ENCODE results near the gene CSNK2B.

The CSNK2B gene

DNA sequence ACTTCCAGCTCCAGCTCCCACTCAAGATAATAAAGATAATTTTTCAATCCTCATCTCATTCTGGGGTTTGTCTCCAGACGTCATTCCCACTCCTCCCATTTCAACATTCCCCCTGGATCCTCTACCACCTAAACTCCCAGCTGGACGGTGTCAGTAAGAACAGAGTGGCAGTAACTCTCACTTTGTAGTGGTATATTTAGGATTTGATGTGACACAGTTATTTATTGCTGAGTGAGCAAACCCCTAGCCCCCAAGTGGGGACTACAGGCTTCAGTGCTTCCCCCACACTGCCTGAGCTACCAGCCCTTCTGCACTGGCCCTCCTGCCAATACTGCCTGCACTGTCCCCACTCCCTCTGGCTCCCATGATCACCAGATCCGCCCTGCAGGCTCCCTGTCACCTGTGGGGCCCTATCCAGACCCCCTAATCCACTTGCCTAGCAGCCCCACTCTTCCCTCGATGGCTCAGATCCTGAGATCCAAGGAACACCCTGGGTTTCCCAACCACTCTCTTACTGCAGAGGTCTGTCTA is 7.7 kb upstream of the CSNK2B start:
- peak overlapping the region; percentile 6 for H3K4me3 ChIP-seq (ENCODE audit: low read depth, low read length)
- DNase-seq (ENCODE audit: low read depth), result no peak
- no peak for TF ChIP-seq MYC (IDR thresholded peaks at IDR 0.05; ENCODE audit: low read depth, low read length)
- TF ChIP-seq, protein P1, sequence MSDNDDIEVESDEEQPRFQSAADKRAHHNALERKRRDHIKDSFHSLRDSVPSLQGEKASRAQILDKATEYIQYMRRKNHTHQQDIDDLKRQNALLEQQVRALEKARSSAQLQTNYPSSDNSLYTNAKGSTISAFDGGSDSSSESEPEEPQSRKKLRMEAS (IDR thresholded peaks at IDR 0.05; ENCODE audit: low read depth, low read length), result no peak
- no peak for TF ChIP-seq POLR2A (IDR thresholded peaks at IDR 0.05; ENCODE audit: extremely low read depth, insufficient read length)
- TF ChIP-seq, protein P2, sequence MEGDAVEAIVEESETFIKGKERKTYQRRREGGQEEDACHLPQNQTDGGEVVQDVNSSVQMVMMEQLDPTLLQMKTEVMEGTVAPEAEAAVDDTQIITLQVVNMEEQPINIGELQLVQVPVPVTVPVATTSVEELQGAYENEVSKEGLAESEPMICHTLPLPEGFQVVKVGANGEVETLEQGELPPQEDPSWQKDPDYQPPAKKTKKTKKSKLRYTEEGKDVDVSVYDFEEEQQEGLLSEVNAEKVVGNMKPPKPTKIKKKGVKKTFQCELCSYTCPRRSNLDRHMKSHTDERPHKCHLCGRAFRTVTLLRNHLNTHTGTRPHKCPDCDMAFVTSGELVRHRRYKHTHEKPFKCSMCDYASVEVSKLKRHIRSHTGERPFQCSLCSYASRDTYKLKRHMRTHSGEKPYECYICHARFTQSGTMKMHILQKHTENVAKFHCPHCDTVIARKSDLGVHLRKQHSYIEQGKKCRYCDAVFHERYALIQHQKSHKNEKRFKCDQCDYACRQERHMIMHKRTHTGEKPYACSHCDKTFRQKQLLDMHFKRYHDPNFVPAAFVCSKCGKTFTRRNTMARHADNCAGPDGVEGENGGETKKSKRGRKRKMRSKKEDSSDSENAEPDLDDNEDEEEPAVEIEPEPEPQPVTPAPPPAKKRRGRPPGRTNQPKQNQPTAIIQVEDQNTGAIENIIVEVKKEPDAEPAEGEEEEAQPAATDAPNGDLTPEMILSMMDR (IDR thresholded peaks at IDR 0.05; ENCODE audit: low read depth, low read length), result no peak

DNA sequence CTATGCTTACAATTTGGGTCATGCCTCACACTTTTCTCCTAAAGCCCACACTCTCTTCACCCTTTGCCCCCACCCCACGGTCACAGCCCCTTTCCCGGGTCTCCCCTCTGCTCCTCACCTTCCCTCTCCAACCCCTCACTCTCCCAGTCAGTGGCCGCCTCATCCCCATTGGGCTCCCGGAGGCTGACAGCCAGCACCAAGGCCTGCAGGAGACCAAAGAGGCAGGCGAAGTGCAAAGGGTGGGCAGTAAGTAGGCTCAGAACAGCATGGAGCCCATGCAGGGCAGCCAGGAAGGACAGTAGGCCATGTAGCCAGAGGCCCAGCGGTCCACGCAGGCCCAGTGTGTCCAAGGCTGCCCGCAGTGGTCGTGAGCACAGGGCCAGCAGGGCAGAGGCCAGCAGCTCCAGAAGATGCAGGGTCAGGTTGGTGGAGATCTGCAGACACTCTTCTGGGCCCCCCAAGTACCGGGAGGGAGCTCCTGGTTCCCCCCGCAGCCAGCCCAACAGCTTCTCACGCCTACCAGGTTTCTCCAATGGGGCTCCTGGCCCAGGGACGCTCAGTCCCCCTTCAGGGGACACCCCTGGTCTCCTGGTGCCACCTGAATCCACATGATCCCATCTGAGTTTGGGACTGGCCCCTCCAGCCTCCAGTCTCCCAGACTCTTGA is 6.8 kb upstream of the CSNK2B start:
- no peak for DNase-seq (ENCODE audit: low read depth)
- H3K4me3 ChIP-seq (ENCODE audit: low read depth, low read length), result peak overlapping the region; percentile 90

DNA sequence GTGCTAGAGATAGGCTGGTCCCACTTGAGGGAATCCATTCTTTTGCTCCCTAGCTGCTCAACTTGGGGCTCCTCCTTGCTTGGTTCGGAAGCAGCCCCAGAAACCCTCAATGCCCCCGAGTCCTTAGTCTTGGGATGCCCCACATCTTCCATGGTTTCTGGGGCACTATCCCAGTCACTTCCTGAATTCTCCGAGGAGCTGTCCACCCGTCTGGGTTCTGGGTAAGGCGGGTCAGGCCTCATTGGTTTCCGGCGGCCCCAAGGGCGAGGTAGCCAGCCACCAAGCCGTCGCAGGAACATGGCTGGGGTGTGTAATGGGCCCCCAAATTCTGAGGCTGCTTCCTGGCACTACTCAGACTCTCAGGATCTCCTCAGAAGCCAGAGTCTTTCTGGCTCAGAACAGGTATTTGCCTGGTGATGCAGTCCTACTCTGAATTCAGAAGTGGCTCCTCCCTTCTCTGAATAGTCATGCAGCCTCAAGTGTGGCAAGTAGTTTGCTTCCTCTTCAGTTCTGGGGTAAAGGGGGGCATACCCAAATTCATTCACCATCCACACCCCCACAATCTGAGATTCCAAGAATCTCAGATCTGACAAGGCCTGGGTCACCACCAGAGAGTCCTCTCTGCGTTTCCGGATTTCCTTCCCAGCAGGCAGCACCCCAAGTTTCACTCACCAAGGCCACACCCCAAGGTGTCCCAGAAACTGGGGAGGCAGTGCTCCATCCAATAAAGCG is 6.1 kb upstream of the CSNK2B start:
- TF ChIP-seq POLR2A (IDR thresholded peaks at IDR 0.05; ENCODE audit: extremely low read depth, insufficient read length), result no peak
- TF ChIP-seq MYC (IDR thresholded peaks at IDR 0.05; ENCODE audit: low read depth, low read length), result no peak
- TF ChIP-seq, protein P1 (IDR thresholded peaks at IDR 0.05; ENCODE audit: low read depth, low read length), result no peak
- TF ChIP-seq, protein P2 (IDR thresholded peaks at IDR 0.05; ENCODE audit: low read depth, low read length), result no peak
- peak; percentile 62 for DNase-seq (ENCODE audit: low read depth)
- peak overlapping the region; percentile 90 for H3K4me3 ChIP-seq (ENCODE audit: low read depth, low read length)

More for the DNA sequence above, 6.8 kb upstream of the CSNK2B start:
- TF ChIP-seq, protein P1 (IDR thresholded peaks at IDR 0.05; ENCODE audit: low read depth, low read length), result no peak
- TF ChIP-seq, protein P2 (IDR thresholded peaks at IDR 0.05; ENCODE audit: low read depth, low read length), result no peak
- no peak for TF ChIP-seq MYC (IDR thresholded peaks at IDR 0.05; ENCODE audit: low read depth, low read length)
- TF ChIP-seq POLR2A (IDR thresholded peaks at IDR 0.05; ENCODE audit: extremely low read depth, insufficient read length), result no peak

DNA sequence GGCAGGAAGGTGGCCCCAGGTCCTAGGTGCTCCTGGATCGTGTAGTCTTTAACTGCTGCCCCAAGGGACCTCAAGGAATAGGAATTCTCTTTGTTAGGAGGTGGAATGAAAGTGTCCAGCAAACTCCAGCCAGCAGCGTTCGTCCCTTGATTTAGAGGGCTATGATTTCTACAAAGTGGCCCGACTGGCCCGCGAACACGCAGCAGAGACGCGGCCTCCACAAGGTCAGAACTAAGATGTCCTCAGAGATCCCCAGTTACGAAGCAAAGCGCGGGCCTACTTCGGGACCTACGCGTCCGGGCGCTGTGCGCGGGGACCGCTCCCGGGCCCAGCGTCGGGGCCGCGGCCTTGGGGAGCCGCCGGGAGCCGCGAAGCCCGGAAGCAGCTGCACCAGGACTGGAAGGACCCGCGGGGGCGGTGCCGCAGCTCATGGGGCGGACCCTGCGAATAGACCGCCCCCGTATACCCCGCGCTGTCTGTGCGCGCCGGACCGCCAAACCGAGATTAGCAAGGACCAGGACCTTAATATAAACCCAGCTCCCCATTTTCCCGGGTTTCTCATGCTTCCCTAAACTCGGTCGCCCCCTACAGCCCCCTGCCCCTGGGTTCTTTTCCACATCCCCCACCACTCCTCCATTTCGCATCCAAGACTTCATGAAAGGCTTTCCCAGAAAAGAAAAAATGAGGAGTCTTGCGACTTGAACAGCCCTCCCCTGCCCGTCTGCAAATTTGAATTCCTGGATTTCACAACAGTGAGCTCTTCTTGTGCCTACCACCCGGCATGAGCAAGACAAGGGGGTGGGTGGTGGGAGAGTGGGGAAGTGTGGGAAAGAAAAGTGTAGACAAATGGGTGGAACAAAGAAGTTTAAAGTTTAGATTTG is 5.3 kb upstream of the CSNK2B start, which contains the start of gene C6orf47:
TSS of gene C6orf47 (minus strand) at position 398 of the 881 bp plus-strand sequence. CDS start 831 bp downstream, outside the sequence.
- TF ChIP-seq POLR2A (IDR thresholded peaks at IDR 0.05; ENCODE audit: extremely low read depth, insufficient read length) (peak; percentile 75), MYC (IDR thresholded peaks at IDR 0.05; ENCODE audit: low read depth, low read length) (no peak; the same call in 1 of the 2 replicates)
- TF ChIP-seq, protein P1 (IDR thresholded peaks at IDR 0.05; ENCODE audit: low read depth, low read length), result peak; percentile 57; the same call in 1 of the 2 replicates
- peak within 1 kb of the TSS; percentile 90 for H3K4me3 ChIP-seq (ENCODE audit: low read depth, low read length)
- DNase-seq (ENCODE audit: low read depth), result peak; percentile 95

DNA sequence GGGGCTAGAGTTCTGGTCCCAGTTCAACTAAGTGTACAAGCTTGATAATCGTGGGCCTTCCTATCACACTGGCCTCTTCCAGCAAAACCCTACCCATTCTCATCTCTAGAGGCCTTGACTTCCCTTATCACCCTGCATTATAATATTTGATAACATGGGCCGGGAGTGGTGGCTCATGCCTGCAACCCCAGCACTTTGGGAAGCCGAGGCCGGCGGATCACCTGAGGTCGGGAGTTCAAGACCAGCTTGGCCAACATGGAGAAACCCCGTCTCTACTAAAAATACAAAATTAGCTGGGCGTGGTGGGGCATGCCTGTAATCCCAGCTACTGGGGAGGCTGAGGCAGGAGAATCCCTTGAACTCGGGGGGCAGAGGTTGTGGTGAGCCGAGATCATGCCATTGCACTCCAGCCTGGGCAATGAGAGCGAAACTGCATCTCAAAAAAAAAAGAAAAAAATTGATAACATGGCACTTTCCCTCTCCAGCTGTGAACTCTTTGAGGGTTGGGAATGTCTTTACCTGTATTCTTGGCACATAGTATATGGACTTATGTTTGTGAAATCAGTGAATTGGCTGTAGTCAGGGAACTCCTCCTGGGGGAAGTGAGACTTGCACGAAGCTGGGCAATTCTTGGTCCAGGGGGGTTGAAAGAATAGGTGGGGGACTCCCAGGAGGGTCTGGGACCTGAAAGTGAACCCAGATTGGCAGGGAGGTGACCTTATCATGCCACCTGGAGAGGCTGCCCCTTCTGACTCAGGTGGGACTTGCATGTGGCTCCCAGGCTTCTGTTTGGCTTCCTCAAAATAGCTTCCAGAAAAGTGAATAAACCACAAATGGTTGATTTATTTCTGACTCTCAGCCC is 4.4 kb upstream of the CSNK2B start:
- TF ChIP-seq MYC (IDR thresholded peaks at IDR 0.05; ENCODE audit: low read depth, low read length), result no peak
- no peak for TF ChIP-seq POLR2A (IDR thresholded peaks at IDR 0.05; ENCODE audit: extremely low read depth, insufficient read length)
- TF ChIP-seq, protein P2 (IDR thresholded peaks at IDR 0.05; ENCODE audit: low read depth, low read length), result no peak
- TF ChIP-seq, protein P1 (IDR thresholded peaks at IDR 0.05; ENCODE audit: low read depth, low read length), result no peak
- DNase-seq (ENCODE audit: low read depth), result no peak
- peak overlapping the region; percentile 63 for H3K4me3 ChIP-seq (ENCODE audit: low read depth, low read length)

Data from NB4 (cell line).